B cell (primary cell): ENCODE data around the gene JMJD8.

Source experiments
- EZH2 ChIP-seq: IDR thresholded peaks from 2 replicates; pipeline ENCODE4 v1.6.1; 2012; ENCODE audit warnings: borderline replicate concordance, low read depth, mild to moderate bottlenecking, moderate library complexity, low read length; ENCODE audit not compliant: insufficient read depth, poor library complexity, severe bottlenecking
- TF ChIP-seq, protein P1 (sequence below): fragments of 200-600 bp; IDR thresholded peaks from one replicate; pipeline ENCODE4 v1.8.0; 2022; ENCODE audit warnings: antibody characterized with exemption, mild to moderate bottlenecking

GRCh38 chr16:640614-641013 is 43.5 kb downstream of the JMJD8 start:
- TF ChIP-seq, protein P1, sequence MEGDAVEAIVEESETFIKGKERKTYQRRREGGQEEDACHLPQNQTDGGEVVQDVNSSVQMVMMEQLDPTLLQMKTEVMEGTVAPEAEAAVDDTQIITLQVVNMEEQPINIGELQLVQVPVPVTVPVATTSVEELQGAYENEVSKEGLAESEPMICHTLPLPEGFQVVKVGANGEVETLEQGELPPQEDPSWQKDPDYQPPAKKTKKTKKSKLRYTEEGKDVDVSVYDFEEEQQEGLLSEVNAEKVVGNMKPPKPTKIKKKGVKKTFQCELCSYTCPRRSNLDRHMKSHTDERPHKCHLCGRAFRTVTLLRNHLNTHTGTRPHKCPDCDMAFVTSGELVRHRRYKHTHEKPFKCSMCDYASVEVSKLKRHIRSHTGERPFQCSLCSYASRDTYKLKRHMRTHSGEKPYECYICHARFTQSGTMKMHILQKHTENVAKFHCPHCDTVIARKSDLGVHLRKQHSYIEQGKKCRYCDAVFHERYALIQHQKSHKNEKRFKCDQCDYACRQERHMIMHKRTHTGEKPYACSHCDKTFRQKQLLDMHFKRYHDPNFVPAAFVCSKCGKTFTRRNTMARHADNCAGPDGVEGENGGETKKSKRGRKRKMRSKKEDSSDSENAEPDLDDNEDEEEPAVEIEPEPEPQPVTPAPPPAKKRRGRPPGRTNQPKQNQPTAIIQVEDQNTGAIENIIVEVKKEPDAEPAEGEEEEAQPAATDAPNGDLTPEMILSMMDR: no peak
- TF ChIP-seq EZH2: no peak
